GM12878 (cell line): ENCODE measurements around the gene HLX. TPM values are rescaled to one million over a fixed set of nuclear protein-coding genes. Genes with fewer than 3 reads are reported as not detected.

Experiments
- ATAC-seq: fragments of 200-7000 bp; cut with Tn5 transposase; 3 replicates; pipeline ENCODE4 v1.9.1; 2020; ENCODE audit warnings: mild to moderate bottlenecking, moderate library complexity
- BruUV-seq: library from RNA; stranded (reverse); fragments of 400-500 nt; replicated peaks from 2 replicates; lab custom pipeline; 2021; lab: Mats Ljungman, UMichigan
- CTCF ChIA-PET: fragments of 300-600 bp; sonication (Branson Sonifier 250); formaldehyde crosslinking; extraction: SDS; loops from one replicate; lab custom pipeline; 2021; ENCODE audit warnings: inconsistent platforms; lab: Yijun Ruan, JAX
- POLR2A ChIA-PET: fragments of 350-600 bp; formaldehyde crosslinking; extraction: SDS; loops from one replicate; lab custom pipeline; 2021; ENCODE audit warnings: inconsistent platforms; lab: Charles Lee
- RAD21 ChIA-PET: fragments of 300-600 bp; sonication (Branson Sonifier 250); formaldehyde crosslinking; loops from one replicate; lab custom pipeline; 2023; ENCODE audit warnings: antibody characterized with exemption; ENCODE audit not compliant: unreplicated experiment; lab: Charles Lee
- SMC1A ChIA-PET: fragments of 300-600 bp; sonication (Branson Sonifier 250); formaldehyde crosslinking; loops from one replicate; lab custom pipeline; 2023; ENCODE audit not compliant: unreplicated experiment, uncharacterized antibody; lab: Charles Lee
- DNase-seq: peaks from one replicate; pipeline ENCODE4 v3.0.0-alpha.2; 2011; ENCODE audit warnings: low read depth, low spot score
- FAIRE-seq: peaks from 3 replicates; lab custom pipeline; 2011; peaks lifted over from hg19 to GRCh38; lab: Jason Lieb, UNC
- H2AFZ ChIP-seq: 2 replicates; pipeline ENCODE4 v1.6.0; 2011; ENCODE audit warnings: low read depth, low read length, control low read depth; ENCODE audit not compliant: control insufficient read depth
- H3K27ac ChIP-seq: 2 replicates; pipeline ENCODE4 v1.5.1; 2011; ENCODE audit warnings: control low read depth; ENCODE audit not compliant: control insufficient read depth, insufficient read depth
- H3K27me3 ChIP-seq, 2 experiments: replicated peaks in 1 of 2; 2 replicates each; pipeline versions ENCODE4 v1.6.0 to v1.6.1; 2011; ENCODE audit warnings: low read length in 1 of 2; ENCODE audit not compliant: control insufficient read depth in 2 of 2, insufficient read depth in 2 of 2
- H3K36me3 ChIP-seq, 2 experiments: 2 replicates each; pipeline ENCODE4 v1.5.1; 2011; ENCODE audit warnings: low read length in 1 of 2; ENCODE audit not compliant: control insufficient read depth in 2 of 2, insufficient read depth in 2 of 2
- H3K4me1 ChIP-seq: 2 replicates; pipeline ENCODE4 v1.6.1; 2011; ENCODE audit warnings: mild to moderate bottlenecking, low read length, moderate library complexity, mixed read lengths; ENCODE audit not compliant: control insufficient read depth, insufficient read depth
- H3K4me2 ChIP-seq: 2 replicates; pipeline ENCODE4 v1.6.0; 2011; ENCODE audit warnings: control low read depth; ENCODE audit not compliant: control insufficient read depth, insufficient read depth
- H3K4me3 ChIP-seq: fragments of 200-600 bp; sonication (generic); 2 replicates; pipeline ENCODE4 v1.5.1; 2016
- H3K79me2 ChIP-seq: 2 replicates; pipeline ENCODE4 v1.6.0; 2011; ENCODE audit warnings: low read length; ENCODE audit not compliant: control insufficient read depth, insufficient read depth
- H3K9ac ChIP-seq: 2 replicates; pipeline ENCODE4 v1.8.0; 2011; ENCODE audit warnings: low read length, control low read depth, mixed read lengths; ENCODE audit not compliant: control insufficient read depth, insufficient read depth
- H3K9me3 ChIP-seq: replicated peaks from 3 replicates; pipeline ENCODE4 v1.5.1; 2011; ENCODE audit warnings: mild to moderate bottlenecking, low read length; ENCODE audit not compliant: control insufficient read depth, insufficient read depth
- H4K20me1 ChIP-seq: 2 replicates; pipeline ENCODE4 v1.6.0; 2011; ENCODE audit not compliant: control insufficient read depth, insufficient read depth
- CBX3 ChIP-seq: fragments of 200-600 bp; sonication (generic); IDR thresholded peaks from 2 replicates; pipeline ENCODE4 v1.6.1; 2016; ENCODE audit warnings: low read depth, borderline replicate concordance
- CHD2 ChIP-seq: IDR thresholded peaks from 2 replicates; pipeline ENCODE4 v1.6.1; 2011; ENCODE audit warnings: low read depth, low read length, improper control_type of control experiment, borderline replicate concordance
- GATAD2B ChIP-seq: fragments of 450-650 bp; conservative IDR thresholded peaks from 2 replicates; pipeline ENCODE4 v1.6.1; 2017; ENCODE audit warnings: low read depth, mild to moderate bottlenecking, moderate library complexity
- NFYB ChIP-seq: IDR thresholded peaks from 2 replicates; pipeline ENCODE4 v1.6.1; 2011; ENCODE audit warnings: low read depth, mild to moderate bottlenecking, low read length, improper control_type of control experiment, moderate library complexity; ENCODE audit not compliant: insufficient read depth
- SRF ChIP-seq, 2 experiments: IDR thresholded peaks; 2 replicates each; pipeline ENCODE4 v1.6.1; 2011; ENCODE audit warnings: low read depth in 2 of 2, low read length in 2 of 2, mild to moderate bottlenecking in 1 of 2, moderate library complexity in 1 of 2
- SUPT20H ChIP-seq: IDR thresholded peaks from 2 replicates; pipeline ENCODE4 v1.6.1; 2011; ENCODE audit warnings: low read depth, mild to moderate bottlenecking, low read length, moderate library complexity, borderline replicate concordance; ENCODE audit not compliant: control insufficient read depth
- TARDBP ChIP-seq: IDR thresholded peaks from 2 replicates; pipeline ENCODE4 v1.6.1; 2016; ENCODE audit warnings: borderline replicate concordance
- TBL1XR1 ChIP-seq: IDR thresholded peaks from 2 replicates; pipeline ENCODE4 v1.6.1; 2012; ENCODE audit warnings: low read depth, low read length, improper control_type of control experiment
- TCF12 ChIP-seq: IDR thresholded peaks from 2 replicates; pipeline ENCODE4 v1.6.1; 2011; ENCODE audit warnings: low read depth, mild to moderate bottlenecking, low read length
- TCF3 ChIP-seq: IDR thresholded peaks from 2 replicates; pipeline ENCODE4 v1.6.1; 2012; ENCODE audit warnings: low read depth, mild to moderate bottlenecking, low read length, borderline replicate concordance; ENCODE audit not compliant: insufficient read depth
- ZBED1 ChIP-seq: IDR thresholded peaks from 2 replicates; pipeline ENCODE4 v1.6.1; 2016; ENCODE audit warnings: borderline replicate concordance
- ZNF24 ChIP-seq: fragments of 450-650 bp; IDR thresholded peaks from 2 replicates; pipeline ENCODE4 v1.6.1; 2017; ENCODE audit warnings: antibody characterized with exemption, mild to moderate bottlenecking
- ZNF687 ChIP-seq: fragments of 450-650 bp; IDR thresholded peaks from 2 replicates; pipeline ENCODE4 v1.6.1; 2017; ENCODE audit warnings: mild to moderate bottlenecking, moderate library complexity
- WGBS: methylation state at CpG from one replicate; pipeline ENCODE4 v1.1.6; 2016; ENCODE audit warnings: low lambda C conversion rate; ENCODE audit not compliant: insufficient replicate concordance, insufficient coverage; ENCODE audit errors: missing lambda C conversion rate; 5-methylcytosine and 5-hydroxymethylcytosine counted together
- in situ Hi-C: fragments of 300-500 bp; cut with MboI; formaldehyde crosslinking; loops from 9 replicates; pipeline ENCODE4 v1.14.3; 2018; ENCODE audit warnings: mixed read lengths
- intact Hi-C: fragments of 100-400 bp; cut with micrococcal nuclease; formaldehyde crosslinking; loops from one replicate; pipeline ENCODE4 v1.14.2; 2022; ENCODE audit not compliant: unreplicated experiment
- polyA plus RNA-seq, 11 experiments: library from polyadenylated mRNA; depleted of rRNA in 4 of 11; unstranded in 6 of 11; stranded (reverse) in 5 of 11; fragments of >200 nt; fragmentation: Nextera tagmentation in 4 of 11; fragmentation: Illumina TruSeq in 1 of 11; extraction: Ambion mirVana in 4 of 11; extraction: Trizol in 1 of 11; gene quantifications; 1 replicate in 1 of 11; 2 replicates in 10 of 11; pipeline versions ENCODE4 v1.2.1 to v1.2.3, GENCODE V29; 2011 to 2016; ENCODE audit warnings: inconsistent platforms in 2 of 11, missing spikeins in 2 of 11, low read depth in 1 of 11
- total RNA-seq, 4 experiments: library from RNA; depleted of rRNA in 3 of 4; stranded (reverse); fragments of >200 nt in 3 of 4; fragmentation: Illumina TruSeq in 1 of 4; extraction: Trizol in 1 of 4; gene quantifications; 2 replicates each; pipeline versions ENCODE4 v1.2.1 to v1.2.3, GENCODE V29; 2013 to 2021
- TF ChIP-seq, protein P1 (sequence below): fragments of 450-650 bp; formaldehyde crosslinking; IDR thresholded peaks from 2 replicates; pipeline ENCODE4 v1.4.0; 2020; ENCODE audit warnings: mild to moderate bottlenecking, moderate library complexity
- TF ChIP-seq, protein P2 (sequence below): IDR thresholded peaks from 2 replicates; pipeline ENCODE4 v1.6.1; 2011; ENCODE audit warnings: borderline replicate concordance, low read depth, mild to moderate bottlenecking, moderate library complexity, low read length; ENCODE audit not compliant: insufficient read depth, poor library complexity, severe bottlenecking

Gene HLX
- total and polyA plus RNA-seq, 10 of the 15 experiments (the other 5 are each of a cell fraction or from before 2014, with no cell fraction given): 0.11 to 2.3 (median 1.1) TPM

DNA sequence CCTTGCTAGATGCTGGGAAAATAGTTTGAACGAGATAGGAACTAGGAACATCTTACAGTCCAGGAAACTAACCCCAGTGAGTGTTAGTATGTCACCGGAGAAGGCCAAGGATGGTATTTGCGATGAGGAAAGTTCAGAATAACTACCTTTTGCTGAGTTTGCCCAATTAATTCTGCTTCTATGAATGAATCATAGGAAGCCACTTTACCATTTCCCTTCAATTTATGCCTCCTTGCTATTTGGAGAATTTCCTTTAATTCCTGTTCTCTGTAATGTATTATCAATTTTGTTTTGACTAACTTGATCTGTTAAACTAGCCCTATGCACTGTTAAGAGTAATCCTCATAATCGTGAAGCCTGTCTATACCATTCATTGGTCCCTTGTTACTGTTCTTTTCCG lies 40.7 kb upstream of the HLX start (continued):
- TF ChIP-seq, protein P1, sequence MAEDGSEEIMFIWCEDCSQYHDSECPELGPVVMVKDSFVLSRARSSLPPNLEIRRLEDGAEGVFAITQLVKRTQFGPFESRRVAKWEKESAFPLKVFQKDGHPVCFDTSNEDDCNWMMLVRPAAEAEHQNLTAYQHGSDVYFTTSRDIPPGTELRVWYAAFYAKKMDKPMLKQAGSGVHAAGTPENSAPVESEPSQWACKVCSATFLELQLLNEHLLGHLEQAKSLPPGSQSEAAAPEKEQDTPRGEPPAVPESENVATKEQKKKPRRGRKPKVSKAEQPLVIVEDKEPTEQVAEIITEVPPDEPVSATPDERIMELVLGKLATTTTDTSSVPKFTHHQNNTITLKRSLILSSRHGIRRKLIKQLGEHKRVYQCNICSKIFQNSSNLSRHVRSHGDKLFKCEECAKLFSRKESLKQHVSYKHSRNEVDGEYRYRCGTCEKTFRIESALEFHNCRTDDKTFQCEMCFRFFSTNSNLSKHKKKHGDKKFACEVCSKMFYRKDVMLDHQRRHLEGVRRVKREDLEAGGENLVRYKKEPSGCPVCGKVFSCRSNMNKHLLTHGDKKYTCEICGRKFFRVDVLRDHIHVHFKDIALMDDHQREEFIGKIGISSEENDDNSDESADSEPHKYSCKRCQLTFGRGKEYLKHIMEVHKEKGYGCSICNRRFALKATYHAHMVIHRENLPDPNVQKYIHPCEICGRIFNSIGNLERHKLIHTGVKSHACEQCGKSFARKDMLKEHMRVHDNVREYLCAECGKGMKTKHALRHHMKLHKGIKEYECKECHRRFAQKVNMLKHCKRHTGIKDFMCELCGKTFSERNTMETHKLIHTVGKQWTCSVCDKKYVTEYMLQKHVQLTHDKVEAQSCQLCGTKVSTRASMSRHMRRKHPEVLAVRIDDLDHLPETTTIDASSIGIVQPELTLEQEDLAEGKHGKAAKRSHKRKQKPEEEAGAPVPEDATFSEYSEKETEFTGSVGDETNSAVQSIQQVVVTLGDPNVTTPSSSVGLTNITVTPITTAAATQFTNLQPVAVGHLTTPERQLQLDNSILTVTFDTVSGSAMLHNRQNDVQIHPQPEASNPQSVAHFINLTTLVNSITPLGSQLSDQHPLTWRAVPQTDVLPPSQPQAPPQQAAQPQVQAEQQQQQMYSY (CRISPR knock-in tag): no peak
- TF ChIP-seq NFYB (no peak), CBX3 (no peak), CHD2 (no peak)
- TF ChIP-seq, protein P2, sequence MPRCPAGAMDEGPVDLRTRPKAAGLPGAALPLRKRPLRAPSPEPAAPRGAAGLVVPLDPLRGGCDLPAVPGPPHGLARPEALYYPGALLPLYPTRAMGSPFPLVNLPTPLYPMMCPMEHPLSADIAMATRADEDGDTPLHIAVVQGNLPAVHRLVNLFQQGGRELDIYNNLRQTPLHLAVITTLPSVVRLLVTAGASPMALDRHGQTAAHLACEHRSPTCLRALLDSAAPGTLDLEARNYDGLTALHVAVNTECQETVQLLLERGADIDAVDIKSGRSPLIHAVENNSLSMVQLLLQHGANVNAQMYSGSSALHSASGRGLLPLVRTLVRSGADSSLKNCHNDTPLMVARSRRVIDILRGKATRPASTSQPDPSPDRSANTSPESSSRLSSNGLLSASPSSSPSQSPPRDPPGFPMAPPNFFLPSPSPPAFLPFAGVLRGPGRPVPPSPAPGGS: no peak

DNA sequence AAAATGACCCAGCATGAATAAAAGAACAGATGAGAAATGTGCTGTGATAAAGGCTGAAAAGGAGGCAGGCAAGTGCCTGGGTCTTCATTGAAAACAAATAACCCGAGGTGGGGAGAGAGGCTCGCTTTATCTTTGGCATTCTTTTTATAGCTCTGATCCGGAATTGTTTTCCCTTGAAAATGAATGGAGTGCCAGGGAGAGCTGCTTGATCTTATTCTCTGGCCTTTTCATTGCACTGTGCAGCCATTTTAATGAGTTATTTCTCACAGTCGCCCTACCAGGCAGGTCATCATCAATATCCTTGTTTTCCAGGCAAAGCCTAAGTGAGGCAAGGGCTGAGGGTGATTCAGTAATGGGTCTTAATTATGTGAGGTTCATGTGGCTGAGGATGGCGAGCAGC lies 39.8 kb upstream of the HLX start:
- H3K4me3 ChIP-seq: no peak overlapping the region
- no peaks in the 10 kb centered on the region for H4K20me1 ChIP-seq
- ChIA-PET RAD21 (no interaction called here), SMC1A (no interaction called here), POLR2A (no interaction called here), CTCF (no interaction called here)
- no peak for FAIRE-seq
- no peaks in the 10 kb centered on the region for H3K9me3 ChIP-seq
- in situ Hi-C loops: no loop called here
- H3K79me2 ChIP-seq: no peaks in the 10 kb centered on the region
- 9% methylated on average over 5 of the region's 5 CpGs for WGBS
- no peak for ATAC-seq
- intact Hi-C loops: no loop called here
- no peak overlapping the region for H3K27ac ChIP-seq
- no TSS peak for BruUV-seq
- H3K27me3 ChIP-seq: no peaks in the 10 kb centered on the region
- no peak overlapping the region for H3K4me2 ChIP-seq
- H3K4me1 ChIP-seq: no peaks in the 10 kb centered on the region
- no peak overlapping the region for H3K9ac ChIP-seq
- H2AFZ ChIP-seq: no peak overlapping the region
- no peak for DNase-seq
- no peaks in the 10 kb centered on the region for H3K36me3 ChIP-seq
- TF ChIP-seq TBL1XR1 (no peak), SUPT20H (no peak), TCF12 (no peak), ZNF687 (no peak), ZNF24 (no peak), SRF (IDR thresholded peaks at IDR 0.05; ENCODE audit: low read depth in 2 of 2, low read length in 2 of 2) (no peak), ZBED1 (no peak), CHD2 (no peak), TARDBP (no peak), TCF3 (no peak), GATAD2B (no peak)
